ENCODE results near the gene PCP2. TPM values are rescaled to one million over a fixed set of nuclear protein-coding genes. Genes with fewer than 3 reads are reported as not detected.

PCP2 gene
- total RNA-seq, 1 donor from 2014 or later = not detected

- Histone ChIP-seq H3K27ac (ENCODE audit: low read depth, low read length) (no peak overlapping the region), H3K36me3 (ENCODE audit: control insufficient read depth in 3 of 3, insufficient read depth in 3 of 3, low read length in 3 of 3) (no peaks in the 10 kb centered on the region), H3K4me1 (ENCODE audit: control insufficient read depth in 3 of 3, insufficient read depth in 3 of 3, low read length in 3 of 3) (peaks cover 7 to 17% (median 12%) of the 10 kb centered on the region in 3 donors), H3K4me3 (ENCODE audit: low read length in 3 of 3) (no peak overlapping the region), H3K9me3 (ENCODE audit: control insufficient read depth in 3 of 3, low read length in 3 of 3) (no peaks in the 10 kb centered on the region), H3K9ac (ENCODE audit: low read depth in 1 of 3, low read length in 3 of 3) (no peak overlapping the region), H3K27me3 (ENCODE audit: control insufficient read depth in 3 of 3, insufficient read depth in 3 of 3, low read length in 3 of 3) (peaks cover 9 to 40% (median 23%) of the 10 kb centered on the region in 3 donors)
Observed at GRCh38 chr19:7676376-7676775, 42.9 kb upstream of the PCP2 start.

DNA sequence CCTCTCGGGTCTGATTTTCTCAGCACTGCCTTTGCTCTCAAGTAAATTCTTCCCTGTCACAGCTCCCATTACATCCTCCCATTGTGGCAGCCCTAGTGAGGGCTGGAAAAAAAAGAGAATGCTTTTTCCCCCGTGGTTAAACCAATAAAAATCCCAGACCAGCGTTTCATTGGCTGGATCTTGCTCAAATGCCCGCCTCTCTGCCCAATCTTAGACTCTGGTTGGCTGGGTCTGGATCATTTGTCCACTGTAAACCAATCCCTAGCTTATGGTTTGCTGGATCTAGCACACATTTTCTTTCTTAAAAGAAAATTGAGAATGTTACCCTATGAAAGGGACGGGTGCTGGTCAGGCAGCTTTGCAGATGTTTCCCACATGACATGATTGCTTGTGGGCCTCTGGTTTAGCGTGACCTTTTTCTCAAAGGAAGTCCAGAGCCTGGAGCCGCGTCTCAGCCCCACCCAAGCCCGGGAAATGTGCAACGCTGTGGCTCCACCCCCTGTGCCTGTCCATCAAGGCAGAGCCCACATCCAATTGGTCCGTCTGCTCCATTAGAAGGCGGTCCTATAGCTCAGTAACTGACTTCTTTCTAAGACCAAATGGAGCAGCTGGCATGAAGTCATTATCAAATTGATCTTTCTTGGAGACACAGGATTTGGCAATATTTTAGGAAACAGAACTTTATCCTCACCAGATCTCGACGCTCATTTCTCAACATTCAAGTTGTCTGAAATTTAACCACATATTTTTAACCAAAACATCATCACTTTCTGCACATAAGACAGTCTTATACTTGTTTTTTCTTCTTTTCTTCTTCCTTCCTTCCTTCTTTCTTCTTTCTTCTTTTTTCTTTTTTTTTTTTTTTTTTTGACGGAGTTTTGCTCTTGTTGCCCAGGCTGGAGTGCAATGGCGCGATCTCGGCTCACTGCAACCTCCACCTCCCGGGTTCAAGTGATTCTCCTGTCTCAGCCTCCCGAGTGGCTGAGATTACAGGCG, 40.8 kb upstream of the PCP2 start:
- H3K9ac ChIP-seq (ENCODE audit: low read depth in 1 of 3, low read length in 3 of 3) = no peak overlapping the region
- peaks cover 0 to 3% (median 0%) of the 10 kb centered on the region in 3 donors for H3K4me1 ChIP-seq (ENCODE audit: control insufficient read depth in 3 of 3, insufficient read depth in 3 of 3, low read length in 3 of 3)
- H3K9me3 ChIP-seq (ENCODE audit: control insufficient read depth in 3 of 3, low read length in 3 of 3) = no peaks in the 10 kb centered on the region
- H3K27me3 ChIP-seq (ENCODE audit: control insufficient read depth in 3 of 3, insufficient read depth in 3 of 3, low read length in 3 of 3) = peaks cover 22 to 50% (median 33%) of the 10 kb centered on the region in 3 donors
- H3K27ac ChIP-seq (ENCODE audit: low read depth, low read length) = no peak overlapping the region
- no peak overlapping the region for H3K4me3 ChIP-seq (ENCODE audit: low read length in 3 of 3)
- H3K36me3 ChIP-seq (ENCODE audit: control insufficient read depth in 3 of 3, insufficient read depth in 3 of 3, low read length in 3 of 3) = no peaks in the 10 kb centered on the region

- Histone ChIP-seq H3K9me3 (ENCODE audit: control insufficient read depth in 3 of 3, low read length in 3 of 3) (no peaks in the 10 kb centered on the region), H3K9ac (ENCODE audit: low read depth in 1 of 3, low read length in 3 of 3) (no peak overlapping the region), H3K27ac (ENCODE audit: low read depth, low read length) (no peak overlapping the region), H3K27me3 (ENCODE audit: control insufficient read depth in 3 of 3, insufficient read depth in 3 of 3, low read length in 3 of 3) (peaks cover 23 to 44% (median 35%) of the 10 kb centered on the region in 3 donors), H3K36me3 (ENCODE audit: control insufficient read depth in 3 of 3, insufficient read depth in 3 of 3, low read length in 3 of 3) (no peaks in the 10 kb centered on the region), H3K4me3 (ENCODE audit: low read length in 3 of 3) (no peak overlapping the region), H3K4me1 (ENCODE audit: control insufficient read depth in 3 of 3, insufficient read depth in 3 of 3, low read length in 3 of 3) (no peaks in the 10 kb centered on the region)
Observed at GRCh38 chr19:7672522-7672921, 39.0 kb upstream of the PCP2 start.

DNA sequence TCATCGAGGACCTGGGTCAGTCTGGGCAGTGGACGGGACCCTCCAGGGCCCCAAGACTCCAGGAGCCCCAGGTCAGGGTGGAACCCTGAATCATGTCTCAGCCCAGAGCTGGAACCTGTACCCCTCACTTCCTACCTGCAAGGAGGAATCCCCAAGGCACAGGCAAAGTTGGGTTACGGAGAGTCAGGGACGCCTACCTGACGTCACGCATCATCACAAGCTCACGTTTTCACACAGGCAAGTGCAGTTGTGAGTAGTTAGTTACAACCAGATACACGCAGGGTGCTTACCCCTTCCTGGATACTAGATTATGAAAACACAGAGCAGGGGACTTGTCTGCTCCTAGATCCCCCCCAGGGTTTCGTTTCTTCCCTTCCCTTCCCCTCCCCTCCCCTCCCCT, 37.3 kb upstream of the PCP2 start:
- no peak overlapping the region for H3K27ac ChIP-seq (ENCODE audit: low read depth, low read length)
- no peaks in the 10 kb centered on the region for H3K9me3 ChIP-seq (ENCODE audit: control insufficient read depth in 3 of 3, low read length in 3 of 3)
- H3K9ac ChIP-seq (ENCODE audit: low read depth in 1 of 3, low read length in 3 of 3) = no peak overlapping the region
- peaks cover 20 to 34% (median 26%) of the 10 kb centered on the region in 3 donors for H3K27me3 ChIP-seq (ENCODE audit: control insufficient read depth in 3 of 3, insufficient read depth in 3 of 3, low read length in 3 of 3)
- H3K36me3 ChIP-seq (ENCODE audit: control insufficient read depth in 3 of 3, insufficient read depth in 3 of 3, low read length in 3 of 3) = no peaks in the 10 kb centered on the region
- no peaks in the 10 kb centered on the region for H3K4me1 ChIP-seq (ENCODE audit: control insufficient read depth in 3 of 3, insufficient read depth in 3 of 3, low read length in 3 of 3)
- H3K4me3 ChIP-seq (ENCODE audit: low read length in 3 of 3) = no peak overlapping the region

DNA sequence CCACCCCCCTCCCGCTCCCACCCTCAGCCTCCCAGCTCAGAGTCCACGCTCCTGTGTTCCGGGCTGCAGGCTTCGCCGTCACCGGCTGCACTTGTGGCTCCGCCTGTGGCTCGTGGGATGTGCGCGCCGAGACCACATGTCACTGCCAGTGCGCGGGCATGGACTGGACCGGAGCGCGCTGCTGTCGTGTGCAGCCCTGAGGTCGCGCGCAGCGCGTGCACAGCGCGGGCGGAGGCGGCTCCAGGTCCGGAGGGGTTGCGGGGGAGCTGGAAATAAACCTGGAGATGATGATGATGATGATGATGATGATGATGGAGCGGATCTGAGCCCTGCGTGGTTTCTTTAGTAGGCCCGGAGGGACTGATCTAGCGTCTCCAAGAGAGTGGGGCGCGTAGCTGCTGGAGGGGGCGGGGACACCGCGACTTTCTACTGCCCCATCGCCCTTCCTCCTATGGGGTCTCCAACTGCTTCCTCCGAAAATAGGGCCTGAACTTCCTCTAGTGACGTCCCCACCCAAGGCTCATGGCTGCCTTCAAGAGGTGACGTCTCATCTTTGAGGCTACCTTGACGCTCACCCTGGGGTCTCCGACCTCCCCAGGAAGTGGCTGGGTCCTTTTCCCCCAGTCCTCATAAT, 36.7 kb upstream of the PCP2 start:
- Histone ChIP-seq H3K9ac (ENCODE audit: low read depth in 1 of 3, low read length in 3 of 3) (no peak overlapping the region), H3K27me3 (ENCODE audit: control insufficient read depth in 3 of 3, insufficient read depth in 3 of 3, low read length in 3 of 3) (peaks cover 18 to 33% (median 26%) of the 10 kb centered on the region in 3 donors), H3K36me3 (ENCODE audit: control insufficient read depth in 3 of 3, insufficient read depth in 3 of 3, low read length in 3 of 3) (no peaks in the 10 kb centered on the region), H3K4me3 (ENCODE audit: low read length in 3 of 3) (no peak overlapping the region), H3K4me1 (ENCODE audit: control insufficient read depth in 3 of 3, insufficient read depth in 3 of 3, low read length in 3 of 3) (no peaks in the 10 kb centered on the region), H3K9me3 (ENCODE audit: control insufficient read depth in 3 of 3, low read length in 3 of 3) (no peaks in the 10 kb centered on the region), H3K27ac (ENCODE audit: low read depth, low read length) (no peak overlapping the region)

GRCh38 chr19:7669641-7670040, 36.1 kb upstream of the PCP2 start:
- H3K9me3 ChIP-seq (ENCODE audit: control insufficient read depth in 3 of 3, low read length in 3 of 3) = no peaks in the 10 kb centered on the region
- H3K36me3 ChIP-seq (ENCODE audit: control insufficient read depth in 3 of 3, insufficient read depth in 3 of 3, low read length in 3 of 3) = no peaks in the 10 kb centered on the region
- no peak overlapping the region for H3K4me3 ChIP-seq (ENCODE audit: low read length in 3 of 3)
- no peak overlapping the region for H3K27ac ChIP-seq (ENCODE audit: low read depth, low read length)
- H3K9ac ChIP-seq (ENCODE audit: low read depth in 1 of 3, low read length in 3 of 3) = no peak overlapping the region
- no peaks in the 10 kb centered on the region for H3K4me1 ChIP-seq (ENCODE audit: control insufficient read depth in 3 of 3, insufficient read depth in 3 of 3, low read length in 3 of 3)
- H3K27me3 ChIP-seq (ENCODE audit: control insufficient read depth in 3 of 3, insufficient read depth in 3 of 3, low read length in 3 of 3) = peaks cover 18 to 33% (median 26%) of the 10 kb centered on the region in 3 donors

GRCh38 chr19:7668842-7669241, 35.3 kb upstream of the PCP2 start, which contains the start of gene RETN:
RETN (plus strand) TSS chr19:7669049; CDS start chr19:7669327, 278 bp downstream.
- no peaks in the 10 kb centered on the region for H3K4me1 ChIP-seq (ENCODE audit: control insufficient read depth in 3 of 3, insufficient read depth in 3 of 3, low read length in 3 of 3)
- H3K4me3 ChIP-seq (ENCODE audit: low read length in 3 of 3) = no peak within 1 kb of the TSS
- H3K27ac ChIP-seq (ENCODE audit: low read depth, low read length) = no peak within 1 kb of the TSS
- no peaks in the 10 kb centered on the region for H3K9me3 ChIP-seq (ENCODE audit: control insufficient read depth in 3 of 3, low read length in 3 of 3)
- no peaks in the 10 kb centered on the region for H3K36me3 ChIP-seq (ENCODE audit: control insufficient read depth in 3 of 3, insufficient read depth in 3 of 3, low read length in 3 of 3)
- peaks cover 23 to 33% (median 26%) of the 10 kb centered on the region in 3 donors for H3K27me3 ChIP-seq (ENCODE audit: control insufficient read depth in 3 of 3, insufficient read depth in 3 of 3, low read length in 3 of 3)
- no peak within 1 kb of the TSS for H3K9ac ChIP-seq (ENCODE audit: low read depth in 1 of 3, low read length in 3 of 3)

GRCh38 chr19:7665076-7665475, 31.6 kb upstream of the PCP2 start:
- peaks cover 13 to 23% (median 18%) of the 10 kb centered on the region in 3 donors for H3K27me3 ChIP-seq (ENCODE audit: control insufficient read depth in 3 of 3, insufficient read depth in 3 of 3, low read length in 3 of 3)
- H3K9ac ChIP-seq (ENCODE audit: low read depth in 1 of 3, low read length in 3 of 3) = no peak overlapping the region
- H3K27ac ChIP-seq (ENCODE audit: low read depth, low read length) = no peak overlapping the region
- no peaks in the 10 kb centered on the region for H3K9me3 ChIP-seq (ENCODE audit: control insufficient read depth in 3 of 3, low read length in 3 of 3)
- no peaks in the 10 kb centered on the region for H3K4me1 ChIP-seq (ENCODE audit: control insufficient read depth in 3 of 3, insufficient read depth in 3 of 3, low read length in 3 of 3)
- H3K36me3 ChIP-seq (ENCODE audit: control insufficient read depth in 3 of 3, insufficient read depth in 3 of 3, low read length in 3 of 3) = no peaks in the 10 kb centered on the region
- H3K4me3 ChIP-seq (ENCODE audit: low read length in 3 of 3) = no peak overlapping the region

GRCh38 chr19:7663706-7664105, 30.2 kb upstream of the PCP2 start:
- Histone ChIP-seq H3K27me3 (ENCODE audit: control insufficient read depth in 3 of 3, insufficient read depth in 3 of 3, low read length in 3 of 3) (peaks cover 2 to 13% (median 7%) of the 10 kb centered on the region in 3 donors), H3K27ac (ENCODE audit: low read depth, low read length) (no peak overlapping the region), H3K4me1 (ENCODE audit: control insufficient read depth in 3 of 3, insufficient read depth in 3 of 3, low read length in 3 of 3) (no peaks in the 10 kb centered on the region), H3K9me3 (ENCODE audit: control insufficient read depth in 3 of 3, low read length in 3 of 3) (no peaks in the 10 kb centered on the region), H3K36me3 (ENCODE audit: control insufficient read depth in 3 of 3, insufficient read depth in 3 of 3, low read length in 3 of 3) (no peaks in the 10 kb centered on the region), H3K9ac (ENCODE audit: low read depth in 1 of 3, low read length in 3 of 3) (no peak overlapping the region), H3K4me3 (ENCODE audit: low read length in 3 of 3) (no peak overlapping the region)

GRCh38 chr19:7662657-7663056, 29.1 kb upstream of the PCP2 start:
- Histone ChIP-seq H3K4me1 (ENCODE audit: control insufficient read depth in 3 of 3, insufficient read depth in 3 of 3, low read length in 3 of 3) (no peaks in the 10 kb centered on the region), H3K27me3 (ENCODE audit: control insufficient read depth in 3 of 3, insufficient read depth in 3 of 3, low read length in 3 of 3) (peaks cover 0 to 9% (median 7%) of the 10 kb centered on the region in 3 donors)

More at GRCh38 chr19:7662657-7663056, 29.1 kb upstream of the PCP2 start:
- Histone ChIP-seq H3K4me3 (ENCODE audit: low read length in 3 of 3) (no peak overlapping the region), H3K9me3 (ENCODE audit: control insufficient read depth in 3 of 3, low read length in 3 of 3) (no peaks in the 10 kb centered on the region), H3K9ac (ENCODE audit: low read depth in 1 of 3, low read length in 3 of 3) (no peak overlapping the region), H3K36me3 (ENCODE audit: control insufficient read depth in 3 of 3, insufficient read depth in 3 of 3, low read length in 3 of 3) (no peaks in the 10 kb centered on the region), H3K27ac (ENCODE audit: low read depth, low read length) (no peak overlapping the region)
